ENCODE results near the gene COX20. TPM values are rescaled to one million over a fixed set of nuclear protein-coding genes. Genes with fewer than 3 reads are reported as not detected.
A peak's percentile ranks its signal among the peaks of the same experiment; 100 is the strongest.

COX20 gene
- total RNA-seq, 1 experiment from 2014 or later: 33.1 TPM

- no peak for TF ChIP-seq ZNF232 (CRISPR knock-in tag; IDR thresholded peaks at IDR 0.05)
These were observed 19.6 kb downstream of the COX20 start (continued) for GRCh38 chr1:244854865-244855578.

GRCh38 chr1:244857761-244858160 lies 22.3 kb downstream of the COX20 start:
- Mint-ChIP-seq H3K4me3 (no peak overlapping the region), H3K9me3 (no peaks in the 10 kb centered on the region), H3K27me3 (ENCODE audit: low read depth) (no peaks in the 10 kb centered on the region), H3K4me1 (peaks cover 46% of the 10 kb centered on the region), H3K36me3 (peaks cover 95% of the 10 kb centered on the region), H3K27ac (peak overlapping the region; percentile 90)
- ATAC-seq (no peak), DNase-seq (ENCODE audit: low spot score) (no peak)
- ChIA-PET CTCF (interaction anchor here (1.0 kb wide), 1 partner anchor 185 kb away, joined by 5 read pairs; no protein-coding TSS in a partner anchor), POLR2A (interaction anchor here (0.7 to 0.9 kb wide), 2 partner anchors 79 to 113 kb away, joined by 3 to 4 read pairs; no protein-coding TSS in a partner anchor)
- TF ChIP-seq OVOL2 (CRISPR knock-in tag; IDR thresholded peaks at IDR 0.05; ENCODE audit: borderline replicate concordance): no peak
- no peak for TF ChIP-seq CTCF (IDR thresholded peaks at IDR 0.05)
- TF ChIP-seq PRDM15 (CRISPR knock-in tag; IDR thresholded peaks at IDR 0.05): no peak
- no peak for TF ChIP-seq NR1H2 (CRISPR knock-in tag; IDR thresholded peaks at IDR 0.05)
- TF ChIP-seq USF2 (CRISPR knock-in tag; IDR thresholded peaks at IDR 0.05): no peak
- no peak for TF ChIP-seq SOX15 (CRISPR knock-in tag; IDR thresholded peaks at IDR 0.05)
- TF ChIP-seq EMX1 (CRISPR knock-in tag; IDR thresholded peaks at IDR 0.05): no peak
- no peak for TF ChIP-seq ZNF219 (CRISPR knock-in tag; IDR thresholded peaks at IDR 0.05; ENCODE audit: borderline replicate concordance)
- no peak for TF ChIP-seq NR3C1 (CRISPR knock-in tag; conservative IDR thresholded peaks at IDR 0.05; ENCODE audit: low read depth)
- no peak for TF ChIP-seq ESRRA (CRISPR knock-in tag; IDR thresholded peaks at IDR 0.05; ENCODE audit: borderline replicate concordance)
- TF ChIP-seq STAT6 (CRISPR knock-in tag; conservative IDR thresholded peaks at IDR 0.05; ENCODE audit: low read depth): no peak

- no peak for ATAC-seq
- Mint-ChIP-seq H3K4me3 (no peak overlapping the region), H3K36me3 (peaks cover 93% of the 10 kb centered on the region), H3K27ac (peak overlapping the region; percentile 56), H3K27me3 (ENCODE audit: low read depth) (no peaks in the 10 kb centered on the region), H3K4me1 (peaks cover 46% of the 10 kb centered on the region), H3K9me3 (no peaks in the 10 kb centered on the region)
- no peak for DNase-seq (ENCODE audit: low spot score)
- CTCF ChIA-PET: interaction anchor here (1.0 kb wide), 1 partner anchor 184 kb away, joined by 5 read pairs; no protein-coding TSS in a partner anchor
- TF ChIP-seq HMGA2 (CRISPR knock-in tag; IDR thresholded peaks at IDR 0.05) (no peak), NR3C1 (CRISPR knock-in tag; conservative IDR thresholded peaks at IDR 0.05; ENCODE audit: low read depth) (no peak), CREB1 (CRISPR knock-in tag; IDR thresholded peaks at IDR 0.05) (no peak), ZNF396 (CRISPR knock-in tag; IDR thresholded peaks at IDR 0.05; ENCODE audit: borderline replicate concordance) (no peak), NFE2L1 (CRISPR knock-in tag; IDR thresholded peaks at IDR 0.05) (no peak), ZNF138 (CRISPR knock-in tag; conservative IDR thresholded peaks at IDR 0.05) (no peak), SMAD3 (CRISPR knock-in tag; IDR thresholded peaks at IDR 0.05; ENCODE audit: borderline replicate concordance) (no peak), FOXP1 (CRISPR knock-in tag; IDR thresholded peaks at IDR 0.05; ENCODE audit: borderline replicate concordance) (no peak), ELF4 (CRISPR knock-in tag; IDR thresholded peaks at IDR 0.05; ENCODE audit: low read depth) (no peak), JAZF1 (CRISPR knock-in tag; IDR thresholded peaks at IDR 0.05) (no peak), PRRX2 (CRISPR knock-in tag; IDR thresholded peaks at IDR 0.05) (no peak)
- POLR2A ChIA-PET: no interaction called here
These were observed 22.9 kb downstream of the COX20 start for GRCh38 chr1:244858357-244858756.
